ENCODE measurements around the gene YES1. TPM values are rescaled to one million over a fixed set of nuclear protein-coding genes. Genes with fewer than 3 reads are reported as not detected.

The YES1 gene
- total RNA-seq, 2 donors from 2014 or later: 62.8 to 78.8 TPM

DNA sequence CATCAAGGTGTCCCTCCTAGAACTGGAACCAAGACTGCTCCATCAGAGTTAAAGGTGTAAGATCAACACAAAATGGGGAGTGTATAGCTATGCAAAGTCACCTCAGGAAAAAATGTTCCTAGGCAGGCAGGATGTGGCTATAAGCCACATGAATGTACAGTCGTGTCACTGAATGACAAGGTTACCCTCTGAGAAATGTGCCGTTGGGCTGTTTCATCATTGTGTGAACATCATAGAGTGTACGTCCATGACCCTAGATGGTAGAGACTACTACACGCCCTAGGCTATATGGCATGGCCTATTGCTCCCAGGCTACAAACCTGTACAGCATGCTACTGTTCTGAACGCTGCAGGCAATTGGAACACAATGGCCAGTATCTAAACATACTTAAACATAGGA lies 130.1 kb downstream of the YES1 start:
- H3K27ac ChIP-seq (ENCODE audit: low read depth, low read length): no peak overlapping the region
- Mint-ChIP-seq H3K4me3 (no peak overlapping the region), H3K4me1 (peaks cover 9% of the 10 kb centered on the region), H3K27ac (no peak overlapping the region), H3K36me3 (ENCODE audit: low read depth) (peaks cover 65% of the 10 kb centered on the region), H3K9me3 (no peaks in the 10 kb centered on the region), H3K27me3 (ENCODE audit: insufficient read depth) (no peaks in the 10 kb centered on the region)
- 95 to 97% methylated on average over 4 to 5 of the region's 5 CpGs for WGBS, 2 experiments (ENCODE audit: insufficient coverage in 1 of 2, insufficient read length in 1 of 2)
- TF ChIP-seq CTCF (conservative IDR thresholded peaks at IDR 0.05): no peak
- peaks cover 12% of the 10 kb centered on the region for H3K4me1 ChIP-seq (ENCODE audit: control insufficient read depth, insufficient read depth, low read length)
- DNase-seq: no peak
- H3K4me3 ChIP-seq (ENCODE audit: low read length): no peak overlapping the region
- peaks cover 37% of the 10 kb centered on the region for H3K36me3 ChIP-seq (ENCODE audit: control insufficient read depth, insufficient read depth, low read length)
- H3K9me3 ChIP-seq (ENCODE audit: control insufficient read depth, low read length): no peaks in the 10 kb centered on the region
- H3K9ac ChIP-seq (ENCODE audit: extremely low read depth, low read length, poor library complexity, severe bottlenecking): no peak overlapping the region
- H3K27me3 ChIP-seq (ENCODE audit: control insufficient read depth, insufficient read depth, low read length, poor library complexity, severe bottlenecking): no peaks in the 10 kb centered on the region

- TF ChIP-seq CTCF (conservative IDR thresholded peaks at IDR 0.05): no peak
- Mint-ChIP-seq H3K27me3 (ENCODE audit: insufficient read depth) (no peaks in the 10 kb centered on the region), H3K4me1 (no peaks in the 10 kb centered on the region), H3K36me3 (ENCODE audit: low read depth) (peaks cover 73% of the 10 kb centered on the region), H3K4me3 (no peak overlapping the region), H3K27ac (no peak overlapping the region), H3K9me3 (no peaks in the 10 kb centered on the region)
- Histone ChIP-seq H3K36me3 (ENCODE audit: control insufficient read depth, insufficient read depth, low read length) (peaks cover 45% of the 10 kb centered on the region), H3K4me1 (ENCODE audit: control insufficient read depth, insufficient read depth, low read length) (peaks cover 11% of the 10 kb centered on the region), H3K9ac (ENCODE audit: extremely low read depth, low read length, poor library complexity, severe bottlenecking) (no peak overlapping the region), H3K27ac (ENCODE audit: low read depth, low read length) (no peak overlapping the region), H3K27me3 (ENCODE audit: control insufficient read depth, insufficient read depth, low read length, poor library complexity, severe bottlenecking) (no peaks in the 10 kb centered on the region), H3K4me3 (ENCODE audit: low read length) (no peak overlapping the region), H3K9me3 (ENCODE audit: control insufficient read depth, low read length) (no peaks in the 10 kb centered on the region)
- WGBS, 2 experiments (ENCODE audit: insufficient coverage in 1 of 2, insufficient read length in 1 of 2): 77 to 98% methylated on average over 3 to 4 of the region's 4 CpGs
- no peak for DNase-seq
Observed at GRCh38 chr18:680392-680791, 131.7 kb downstream of the YES1 start.

GRCh38 chr18:679516-679915 lies 132.5 kb downstream of the YES1 start:
- no peak overlapping the region for H3K9ac ChIP-seq (ENCODE audit: extremely low read depth, low read length, poor library complexity, severe bottlenecking)
- H3K27ac ChIP-seq (ENCODE audit: low read depth, low read length): no peak overlapping the region
- H3K9me3 Mint-ChIP-seq: no peaks in the 10 kb centered on the region
- TF ChIP-seq CTCF (conservative IDR thresholded peaks at IDR 0.05): no peak
- no peak overlapping the region for H3K4me3 Mint-ChIP-seq
- H3K4me1 ChIP-seq (ENCODE audit: control insufficient read depth, insufficient read depth, low read length): peaks cover 6% of the 10 kb centered on the region
- no peak for DNase-seq
- no peaks in the 10 kb centered on the region for H3K4me1 Mint-ChIP-seq
- no peak overlapping the region for H3K27ac Mint-ChIP-seq
- no peaks in the 10 kb centered on the region for H3K27me3 ChIP-seq (ENCODE audit: control insufficient read depth, insufficient read depth, low read length, poor library complexity, severe bottlenecking)
- no peaks in the 10 kb centered on the region for H3K9me3 ChIP-seq (ENCODE audit: control insufficient read depth, low read length)
- H3K27me3 Mint-ChIP-seq (ENCODE audit: insufficient read depth): no peaks in the 10 kb centered on the region
- H3K36me3 ChIP-seq (ENCODE audit: control insufficient read depth, insufficient read depth, low read length): peaks cover 52% of the 10 kb centered on the region
- H3K4me3 ChIP-seq (ENCODE audit: low read length): no peak overlapping the region
- WGBS, 2 experiments (ENCODE audit: insufficient coverage in 1 of 2, insufficient read length in 1 of 2): 96 to 100% methylated on average over 4 of the region's 4 CpGs
- H3K36me3 Mint-ChIP-seq (ENCODE audit: low read depth): peaks cover 72% of the 10 kb centered on the region

Measured in endodermal cell (in vitro differentiated cells).